ENCODE data around the gene CCDC12.

DNA sequence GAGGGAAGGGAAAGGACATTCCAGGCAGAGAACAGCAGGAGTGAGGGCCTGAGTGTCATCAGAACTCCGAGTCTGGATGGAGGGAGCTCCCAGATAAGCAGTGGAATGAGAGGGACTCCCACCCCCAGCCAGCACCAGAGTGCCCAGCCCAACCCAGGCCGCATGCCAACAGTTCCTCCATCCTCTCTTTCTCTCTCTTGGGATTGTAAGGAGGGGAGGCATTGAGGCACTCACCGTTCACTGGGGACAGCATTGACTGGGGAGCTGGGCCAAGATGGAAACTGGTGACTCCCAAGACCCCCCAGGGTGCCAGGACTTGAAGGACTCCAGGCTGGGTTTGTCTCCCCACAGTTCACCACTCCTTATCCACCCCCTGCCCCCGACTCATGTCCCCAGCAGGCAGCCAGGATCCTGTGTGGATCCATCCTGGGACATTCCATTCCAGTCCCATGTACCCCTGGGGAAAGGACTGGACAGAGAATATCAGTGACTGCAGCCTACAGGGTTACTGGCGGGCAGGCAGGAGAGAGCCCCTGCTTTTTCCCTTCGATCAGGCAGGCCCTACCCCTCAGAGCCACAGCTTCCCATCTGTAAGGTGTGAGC is 83.3 kb downstream of the CCDC12 start:
- no peak for TF ChIP-seq ZNF530 (CRISPR knock-in tag; IDR thresholded peaks at IDR 0.05; ENCODE audit: low read depth)
- no peak for TF ChIP-seq FOXK1 (CRISPR knock-in tag; IDR thresholded peaks at IDR 0.05; ENCODE audit: borderline replicate concordance, low read depth)
- TF ChIP-seq, protein P1, sequence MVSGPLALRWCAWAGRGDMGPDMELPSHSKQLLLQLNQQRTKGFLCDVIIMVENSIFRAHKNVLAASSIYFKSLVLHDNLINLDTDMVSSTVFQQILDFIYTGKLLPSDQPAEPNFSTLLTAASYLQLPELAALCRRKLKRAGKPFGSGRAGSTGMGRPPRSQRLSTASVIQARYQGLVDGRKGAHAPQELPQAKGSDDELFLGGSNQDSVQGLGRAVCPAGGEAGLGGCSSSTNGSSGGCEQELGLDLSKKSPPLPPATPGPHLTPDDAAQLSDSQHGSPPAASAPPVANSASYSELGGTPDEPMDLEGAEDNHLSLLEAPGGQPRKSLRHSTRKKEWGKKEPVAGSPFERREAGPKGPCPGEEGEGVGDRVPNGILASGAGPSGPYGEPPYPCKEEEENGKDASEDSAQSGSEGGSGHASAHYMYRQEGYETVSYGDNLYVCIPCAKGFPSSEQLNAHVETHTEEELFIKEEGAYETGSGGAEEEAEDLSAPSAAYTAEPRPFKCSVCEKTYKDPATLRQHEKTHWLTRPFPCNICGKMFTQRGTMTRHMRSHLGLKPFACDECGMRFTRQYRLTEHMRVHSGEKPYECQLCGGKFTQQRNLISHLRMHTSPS (CRISPR knock-in tag; IDR thresholded peaks at IDR 0.05; ENCODE audit: low read depth): no peak
- TF ChIP-seq ZNF569 (CRISPR knock-in tag; IDR thresholded peaks at IDR 0.05; ENCODE audit: borderline replicate concordance): no peak
- TF ChIP-seq PHF8 (CRISPR knock-in tag; IDR thresholded peaks at IDR 0.05): no peak
